ENCODE data around the gene GIT2.

Gene GIT2

GRCh38 chr12:109998904-109999648, 2.9 kb upstream of the GIT2 start, which contains the start of gene ANKRD13A (continued):
- TF ChIP-seq FEZF1 (tag by site-specific recombination; IDR thresholded peaks at IDR 0.05) = peak; percentile 80
- TF ChIP-seq TCF7L2 (IDR thresholded peaks at IDR 0.05; ENCODE audit: borderline replicate concordance, low read depth, low read length) = peak; percentile 84
- TF ChIP-seq GFI1B (tag by site-specific recombination; IDR thresholded peaks at IDR 0.05) = no peak
- TF ChIP-seq KLF16 (tag by site-specific recombination; IDR thresholded peaks at IDR 0.05) = peak; percentile 78; the same call in 1 of the 2 replicates
- TF ChIP-seq BCL11A (tag by site-specific recombination; IDR thresholded peaks at IDR 0.05; ENCODE audit: low read depth) = 0 out of 2 replicates have a peak, but pooled peaks have one; percentile 47
- TF ChIP-seq ZNF266 (tag by site-specific recombination; IDR thresholded peaks at IDR 0.05; ENCODE audit: low read depth) = no peak
- peak; percentile 79 for TF ChIP-seq ZFP69B (tag by site-specific recombination; IDR thresholded peaks at IDR 0.05)
- TF ChIP-seq ZNF394 (tag by site-specific recombination; IDR thresholded peaks at IDR 0.05; ENCODE audit: borderline replicate concordance) = peak; percentile 87; the same call in 1 of the 2 replicates
- 0 out of 2 replicates have a peak, but pooled peaks have one; percentile 13 for TF ChIP-seq EGR2 (tag by site-specific recombination; IDR thresholded peaks at IDR 0.05; ENCODE audit: low read depth)
- no peak for TF ChIP-seq ZNF510 (tag by site-specific recombination; IDR thresholded peaks at IDR 0.05; ENCODE audit: insufficient replicate concordance)
- TF ChIP-seq KLF8 (tag by site-specific recombination; IDR thresholded peaks at IDR 0.05) = peak; percentile 89
- no peak; the same call in 1 of the 2 replicates for TF ChIP-seq SCRT1 (tag by site-specific recombination; IDR thresholded peaks at IDR 0.05; ENCODE audit: borderline replicate concordance)
- no peak for TF ChIP-seq GLIS1 (tag by site-specific recombination; IDR thresholded peaks at IDR 0.05)
- no peak for TF ChIP-seq ZNF571 (tag by site-specific recombination; IDR thresholded peaks at IDR 0.05)
- peak; percentile 93 for TF ChIP-seq KLF17 (tag by site-specific recombination; IDR thresholded peaks at IDR 0.05)
- TF ChIP-seq ZNF311 (tag by site-specific recombination; IDR thresholded peaks at IDR 0.05; ENCODE audit: borderline replicate concordance) = no peak
- peak; percentile 37; the same call in 1 of the 2 replicates for TF ChIP-seq PATZ1 (tag by site-specific recombination; IDR thresholded peaks at IDR 0.05)
- TF ChIP-seq ZNF677 (tag by site-specific recombination; IDR thresholded peaks at IDR 0.05) = 0 out of 2 replicates have a peak, but pooled peaks have one; percentile 44
- peak; percentile 56 for TF ChIP-seq SP2 (tag by site-specific recombination; IDR thresholded peaks at IDR 0.05)
- peak; percentile 57 for TF ChIP-seq ZBTB21 (tag by site-specific recombination; IDR thresholded peaks at IDR 0.05)
- TF ChIP-seq ZNF830 (tag by site-specific recombination; IDR thresholded peaks at IDR 0.05; ENCODE audit: low read depth) = no peak
- TF ChIP-seq ZEB2 (tag by site-specific recombination; IDR thresholded peaks at IDR 0.05) = peak; percentile 92
- peak; percentile 41 for TF ChIP-seq ZIC2 (tag by site-specific recombination; IDR thresholded peaks at IDR 0.05)
- TF ChIP-seq KLF1 (tag by site-specific recombination; IDR thresholded peaks at IDR 0.05) = 0 out of 2 replicates have a peak, but pooled peaks have one; percentile 20
- no peak for TF ChIP-seq ZNF280C (tag by site-specific recombination; IDR thresholded peaks at IDR 0.05)
- TF ChIP-seq ZNF664 (tag by site-specific recombination; IDR thresholded peaks at IDR 0.05) = no peak
- TF ChIP-seq HIC1 (tag by site-specific recombination; IDR thresholded peaks at IDR 0.05) = no peak
